Heart left ventricle (tissue), 16 donors: ENCODE measurements around the gene LRRC26. TPM values are rescaled to one million over a fixed set of nuclear protein-coding genes. Genes with fewer than 3 reads are reported as not detected.

Source experiments
- ATAC-seq, 4 donors: fragments of 200-7000 bp; cut with Tn5 transposase; one replicate each; pipeline ENCODE4 v1.9.1; 2020 to 2022; ENCODE audit warnings: moderate library complexity in 4 of 4, mild to moderate bottlenecking in 3 of 4, moderate number of reproducible peaks in 1 of 4
- DNase-seq, 5 donors: peaks; one replicate each; pipeline ENCODE4 v3.0.0-alpha.2; 2020
- H3K27ac ChIP-seq, 12 donors: fragments of 200-600 bp; sonication (generic) in 4 of 12; one replicate each; pipeline versions ENCODE4 v1.5.0 to v1.8.0; 2016 to 2022; ENCODE audit warnings: mild to moderate bottlenecking in 2 of 12
- H3K27me3 ChIP-seq, 9 donors: fragments of 200-600 bp; sonication (generic) in 2 of 9; one replicate each; pipeline versions ENCODE4 v1.5.1 to v1.8.0; 2016 to 2022; ENCODE audit warnings: mild to moderate bottlenecking in 3 of 9
- H3K36me3 ChIP-seq, 9 donors: fragments of 200-600 bp; sonication (generic) in 2 of 9; one replicate each; pipeline versions ENCODE4 v1.5.0 to v1.8.0; 2018 to 2022; ENCODE audit warnings: mild to moderate bottlenecking in 2 of 9
- H3K4me1 ChIP-seq, 12 donors: fragments of 200-600 bp; sonication (generic) in 4 of 12; one replicate each; pipeline versions ENCODE4 v1.5.0 to v1.8.0; 2016 to 2022; ENCODE audit warnings: mild to moderate bottlenecking in 3 of 12
- H3K4me3 ChIP-seq, 12 donors: fragments of 200-600 bp; sonication (generic) in 4 of 12; one replicate each; pipeline versions ENCODE4 v1.5.0 to v1.8.0; 2017 to 2022; ENCODE audit warnings: mild to moderate bottlenecking in 9 of 12, moderate library complexity in 4 of 12
- H3K9me3 ChIP-seq, 12 donors: fragments of 200-600 bp; sonication (generic) in 4 of 12; one replicate each; pipeline versions ENCODE4 v1.5.0 to v1.8.0; 2016 to 2022; ENCODE audit warnings: mild to moderate bottlenecking in 1 of 12
- CTCF ChIP-seq, 12 donors: fragments of 200-600 bp; sonication (generic) in 4 of 12; IDR thresholded peaks; one replicate each; pipeline versions ENCODE4 v1.5.0 to v1.8.0; 2018 to 2022; ENCODE audit warnings: antibody characterized with exemption in 12 of 12, mild to moderate bottlenecking in 5 of 12
- POLR2A ChIP-seq, 2 donors: fragments of 450-650 bp; IDR thresholded peaks; one replicate each; pipeline ENCODE4 v1.6.1; 2017; ENCODE audit warnings: antibody characterized with exemption in 2 of 2, mild to moderate bottlenecking in 2 of 2, moderate library complexity in 2 of 2
- WGBS, 4 donors: extraction: QIAGEN DNeasy Blood & Tissue Kit in 2 of 4; methylation state at CpG; one replicate each; pipeline versions ENCODE4 v1.1.5 to v1.1.7; 2013 to 2018; 5-methylcytosine and 5-hydroxymethylcytosine counted together
- intact Hi-C, 10 donors: fragments of 100-400 bp; cut with DNase I; formaldehyde crosslinking; loops; one replicate each; pipeline versions ENCODE4 v1.11.1 to v1.14.2; 2022
- polyA plus RNA-seq, 2 donors: library from polyadenylated mRNA; stranded (reverse); fragments of 200-250 nt; gene quantifications; one replicate each; pipeline ENCODE4 v1.2.3, GENCODE V29; 2013
- total RNA-seq, 9 donors: library from RNA; depleted of rRNA in 2 of 9; stranded (reverse); fragments of >200 nt in 2 of 9; fragmentation: NEBNext Ultra II Directional in 3 of 9; extraction: Animal tissue kit (Norgen Biotek cat#: 25700) in 3 of 9; gene quantifications; one replicate each; pipeline versions ENCODE4 v1.1.0 to v1.2.4, GENCODE V29; 2016 to 2023
- donor health status: ischemic (EF 13 %, LVEDD 7.1; RV severe dilation, severe dysfunction).
- donor health status: healthy with polysubstance abuse.
- donor health status: DM: no; HTN: yes; CAD: no.
- donor health status: DM: no; HTN: no; CAD: no.
- donor health status: ischemic (EF 25% LVEDD 6.9; RV normal size, moderate dysfunction).
- donor health status: ischemic (EF 25% LVEDD 5.7; RV mildly dilated, moderate dysfunction).
- donor health status: healthy.
- donor health status: DM: yes; HTN: yes; CAD: no.
- donor health status: ischemic (EF 35%, LVEDD 5.7; RV mildly dilated, moderate dysfunction).
- donor health status: nonischemic (EF 11% LVEDD 7.7; RV severe dilation, severe dysfunction).
- donor health status: DM: yes; HTN: yes; CAD: no.
- donor health status: PGD.
- donor health status: ischemic (EF 29% LVEDD 5.4; RV normal size, mild dysfunction).
- donor health status: nonischemic (EF 23%, LVEDD 6.1; RV moderate dilation, normal function).

Gene LRRC26
- total and polyA plus RNA-seq, 11 donors = not detected

DNA sequence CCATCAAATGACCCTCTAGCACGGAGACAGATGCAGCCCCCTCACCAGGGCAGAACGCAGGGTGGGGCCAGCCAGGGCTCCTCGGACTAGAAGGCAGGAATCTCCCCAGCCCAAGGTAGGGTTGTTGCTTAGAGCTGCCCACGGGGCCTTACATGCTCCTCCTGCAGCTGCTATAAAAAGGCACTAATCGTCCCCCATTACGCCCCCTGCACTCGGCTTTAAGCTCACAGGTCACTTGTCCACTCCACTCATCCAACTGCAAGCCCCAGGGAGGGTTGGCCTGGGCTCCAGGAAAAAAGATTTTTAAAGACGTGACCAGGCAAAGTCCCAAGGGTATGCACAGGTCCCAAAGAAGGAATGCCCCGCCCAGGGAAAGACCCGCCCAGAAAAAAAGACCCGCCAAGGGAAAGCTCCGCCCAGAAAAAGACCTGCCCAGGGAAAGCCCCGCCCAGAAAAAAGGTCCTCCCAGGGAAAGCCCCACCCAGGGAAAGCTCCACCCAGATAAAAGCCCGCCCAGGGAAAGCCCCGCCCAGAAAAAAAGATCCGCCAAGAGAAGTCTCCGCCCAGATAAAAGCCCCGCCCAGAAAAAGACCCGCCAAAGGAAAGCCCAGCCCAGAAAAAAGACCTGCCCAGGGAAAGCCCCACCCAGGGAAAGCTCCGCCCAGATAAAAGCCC is 19.8 kb downstream of the LRRC26 start:
- H3K27ac ChIP-seq = no peak overlapping the region
- no peak overlapping the region for H3K4me3 ChIP-seq
- peaks cover 0 to 46% (median 11%) of the 10 kb centered on the region in 9 donors for H3K27me3 ChIP-seq
- H3K9me3 ChIP-seq = no peaks in the 10 kb centered on the region
- TF ChIP-seq POLR2A (IDR thresholded peaks at IDR 0.05) = no peak
- no peak for TF ChIP-seq CTCF (IDR thresholded peaks at IDR 0.05)
- 40 to 59% (median 57%) methylated on average over 17 to 20 of the region's 20 CpGs for WGBS, 4 donors
- H3K4me1 ChIP-seq = no peaks in the 10 kb centered on the region
- intact Hi-C loops = loop anchor here in 1 of 10 donors (10.0 kb wide), 1 partner anchor 355 kb away; no protein-coding TSS in a partner anchor
- ATAC-seq (no peak), DNase-seq (no peak)
- H3K36me3 ChIP-seq = no peaks in the 10 kb centered on the region

- no peak overlapping the region for H3K27ac ChIP-seq
- no peaks in the 10 kb centered on the region for H3K36me3 ChIP-seq
- H3K9me3 ChIP-seq = no peaks in the 10 kb centered on the region
- 81 to 90% (median 85%) methylated on average over 5 of the region's 5 CpGs for WGBS, 4 donors
- TF ChIP-seq CTCF (IDR thresholded peaks at IDR 0.05) (no peak), POLR2A (IDR thresholded peaks at IDR 0.05) (no peak)
- peaks cover 0 to 40% (median 11%) of the 10 kb centered on the region in 9 donors for H3K27me3 ChIP-seq
- DNase-seq (no peak), ATAC-seq (no peak)
- H3K4me3 ChIP-seq = no peak overlapping the region
- H3K4me1 ChIP-seq = no peaks in the 10 kb centered on the region
- intact Hi-C loops = loop anchor here in 1 of 10 donors (10.0 kb wide), 1 partner anchor 355 kb away; no protein-coding TSS in a partner anchor
Observed at GRCh38 chr9:137149363-137149762, 20.5 kb downstream of the LRRC26 start.

- DNase-seq = no peak
- 76 to 85% (median 81%) methylated on average over 14 to 19 of the region's 19 CpGs for WGBS, 4 donors
Observed at GRCh38 chr9:137148661-137149060, 21.2 kb downstream of the LRRC26 start.

More at GRCh38 chr9:137148661-137149060, 21.2 kb downstream of the LRRC26 start:
- no peak for ATAC-seq
- intact Hi-C loops = loop anchor here in 1 of 10 donors (10.0 kb wide), 1 partner anchor 356 kb away; no protein-coding TSS in a partner anchor
- no peaks in the 10 kb centered on the region for H3K36me3 ChIP-seq
- H3K9me3 ChIP-seq = no peaks in the 10 kb centered on the region
- no peak for TF ChIP-seq CTCF (IDR thresholded peaks at IDR 0.05)
- no peak for TF ChIP-seq POLR2A (IDR thresholded peaks at IDR 0.05)
- H3K27ac ChIP-seq = no peak overlapping the region
- no peak overlapping the region for H3K4me3 ChIP-seq
- no peaks in the 10 kb centered on the region for H3K4me1 ChIP-seq
- peaks cover 4 to 47% (median 15%) of the 10 kb centered on the region in 9 donors for H3K27me3 ChIP-seq
